GM12801 (cell line): ENCODE results near the gene PGLYRP4.

Experiments
- CTCF ChIP-seq: IDR thresholded peaks from one replicate; pipeline ENCODE4 v1.5.1; 2011; ENCODE audit warnings: control low read depth; ENCODE audit not compliant: insufficient read length; ENCODE audit errors: extremely low read depth

The PGLYRP4 gene

DNA sequence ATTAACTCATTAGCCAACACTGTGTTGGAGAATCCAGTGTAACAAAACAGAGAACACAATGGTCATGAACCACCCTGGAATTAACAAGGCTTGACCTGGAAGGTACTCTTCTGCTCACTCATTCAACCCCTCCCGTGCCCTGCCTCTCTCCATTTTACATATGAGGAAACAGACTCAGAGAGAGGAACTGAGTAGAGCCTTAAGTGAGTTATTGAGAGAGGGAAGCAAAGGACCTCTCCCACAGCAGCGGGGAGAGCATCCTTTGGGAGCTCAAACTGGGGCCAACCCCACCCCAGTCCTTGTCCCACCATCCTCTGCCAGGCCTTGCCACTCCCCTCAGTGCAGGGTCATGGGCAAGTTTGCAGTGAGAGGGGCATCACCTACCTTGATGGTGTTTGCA lies 25.4 kb upstream of the PGLYRP4 start:
- TF ChIP-seq CTCF, result no peak

DNA sequence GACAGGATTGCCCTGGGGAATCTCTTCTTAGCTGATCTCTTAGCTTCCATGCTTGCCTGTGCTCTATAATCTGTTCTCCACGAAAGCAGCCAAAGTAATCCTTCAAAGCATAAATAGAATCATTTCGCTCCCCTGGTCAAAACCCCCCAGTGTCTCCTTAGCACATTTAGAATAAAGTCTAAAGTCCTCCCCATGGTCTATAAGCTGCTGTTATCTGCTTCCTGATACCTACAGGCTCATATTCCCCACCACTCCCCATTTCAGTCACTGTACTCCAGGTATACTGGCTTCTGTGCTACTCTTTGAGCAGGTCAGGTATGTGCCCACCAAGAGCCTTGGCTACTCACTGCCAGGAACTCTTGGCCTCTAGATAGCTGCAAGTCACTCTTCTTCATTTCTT lies 23.9 kb upstream of the PGLYRP4 start:
- TF ChIP-seq CTCF, result no peak

DNA sequence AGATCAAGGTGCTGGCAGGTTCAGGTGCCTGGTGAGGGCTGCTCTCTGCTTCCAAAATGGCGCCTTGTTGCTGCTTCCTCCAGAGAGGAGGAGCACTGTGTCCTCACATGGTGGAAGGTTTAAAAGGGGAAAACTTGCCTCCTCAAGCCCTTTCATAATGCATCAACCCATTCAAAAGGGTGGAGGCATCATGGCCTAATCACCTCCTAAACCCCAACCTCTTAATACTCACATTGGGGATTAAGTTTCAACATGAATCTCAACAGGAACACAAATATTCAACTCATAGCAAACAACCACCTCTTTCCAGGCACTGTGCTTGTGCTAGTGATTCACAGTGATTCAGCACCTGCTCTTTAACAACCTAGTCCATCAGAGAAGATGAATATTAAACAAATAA lies 22.6 kb upstream of the PGLYRP4 start:
- no peak for TF ChIP-seq CTCF

DNA sequence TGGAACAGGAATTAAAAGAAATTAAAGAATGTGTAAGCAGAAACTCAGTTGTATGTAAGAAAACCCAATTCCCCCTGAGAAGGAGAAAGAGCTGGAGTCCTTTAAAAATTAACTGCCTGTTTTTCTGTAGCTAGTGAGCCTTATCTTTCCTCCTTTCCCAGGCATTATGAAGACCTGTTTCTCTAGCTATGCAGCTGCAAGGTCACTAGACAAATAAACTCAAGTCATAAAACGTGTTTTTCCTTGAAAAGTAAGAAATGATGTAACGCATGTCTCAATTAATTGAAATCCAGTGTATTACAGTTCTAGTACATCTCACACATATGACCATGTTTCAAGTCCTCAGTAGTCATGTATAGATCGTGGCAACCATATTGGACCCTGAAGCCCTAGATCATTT lies 21.5 kb upstream of the PGLYRP4 start:
- no peak for TF ChIP-seq CTCF

- TF ChIP-seq CTCF, result no peak
These were observed 19.9 kb upstream of the PGLYRP4 start for GRCh38 chr1:153368495-153368894.

GRCh38 chr1:153367090-153367489 lies 18.4 kb upstream of the PGLYRP4 start:
- TF ChIP-seq CTCF, result no peak

DNA sequence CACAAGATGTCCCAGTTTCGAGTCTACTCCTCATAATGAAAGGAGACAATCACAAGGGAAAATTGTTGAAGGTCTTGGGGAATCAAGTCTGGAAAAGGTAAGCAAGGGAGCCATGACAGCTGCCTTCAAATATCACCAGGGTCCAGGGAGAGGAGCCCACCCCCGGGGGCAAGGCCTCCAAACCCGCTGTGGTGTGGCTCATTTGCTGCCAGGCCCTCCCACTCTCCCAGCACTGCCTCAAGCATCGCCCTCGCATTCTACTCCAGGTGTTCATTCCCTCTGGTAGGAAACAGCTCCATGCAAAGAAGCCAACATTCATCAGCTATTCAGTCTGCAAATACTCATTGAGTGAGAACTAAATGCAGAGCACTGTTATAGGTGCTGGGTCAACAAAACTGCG lies 17.6 kb upstream of the PGLYRP4 start:
- no peak for TF ChIP-seq CTCF

DNA sequence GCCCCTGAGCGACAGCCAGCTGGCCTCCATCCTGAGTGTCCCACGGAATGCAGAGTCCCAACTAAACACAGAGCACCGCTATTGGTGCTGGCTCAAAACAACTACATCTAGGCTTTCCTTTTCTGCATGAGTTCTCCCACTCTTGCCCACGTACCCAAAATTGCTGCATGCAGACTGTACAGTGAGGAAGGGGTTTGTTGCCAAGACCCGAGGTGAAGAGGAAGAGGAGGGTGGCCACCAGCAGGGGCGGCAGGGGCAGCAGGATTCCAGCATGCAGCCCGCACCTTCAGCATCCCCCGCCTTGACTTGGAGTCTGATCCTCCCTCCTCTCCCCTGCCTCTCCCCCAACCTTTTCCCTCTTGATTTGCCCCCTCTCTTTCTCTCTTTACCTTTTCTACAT lies 17.1 kb upstream of the PGLYRP4 start:
- TF ChIP-seq CTCF, result no peak
